Mesenteric fat pad (tissue), 1 donor: ENCODE results near the gene UGT2A3. TPM values are rescaled to one million over a fixed set of nuclear protein-coding genes. Genes with fewer than 3 reads are reported as not detected.
"Not testable (repeated sequence)": the region's sequence is repeated elsewhere in the genome, so short reads cannot be mapped to it uniquely, and the experiment has no call there.

Experiments
- DNase-seq: peaks from one replicate; pipeline ENCODE4 v3.0.0-alpha.2; 2020; ENCODE audit warnings: low spot score
- long read RNA-seq: library from polyadenylated mRNA; unstranded; transcript quantifications from one replicate; pipeline ENCODE4 v2.0.0, GENCODE V29; 2020
- total RNA-seq: library from RNA; stranded (reverse); fragmentation: NEBNext Ultra II Directional; extraction: Animal tissue kit (Norgen Biotek cat#: 25700); gene quantifications from one replicate; pipeline ENCODE4 v1.2.1, GENCODE V29; 2021
- donor health status: DM: yes; HTN: yes; CAD: no.

UGT2A3 gene
- 0.26 TPM for total RNA-seq
- long read RNA-seq: 0 reads

DNA sequence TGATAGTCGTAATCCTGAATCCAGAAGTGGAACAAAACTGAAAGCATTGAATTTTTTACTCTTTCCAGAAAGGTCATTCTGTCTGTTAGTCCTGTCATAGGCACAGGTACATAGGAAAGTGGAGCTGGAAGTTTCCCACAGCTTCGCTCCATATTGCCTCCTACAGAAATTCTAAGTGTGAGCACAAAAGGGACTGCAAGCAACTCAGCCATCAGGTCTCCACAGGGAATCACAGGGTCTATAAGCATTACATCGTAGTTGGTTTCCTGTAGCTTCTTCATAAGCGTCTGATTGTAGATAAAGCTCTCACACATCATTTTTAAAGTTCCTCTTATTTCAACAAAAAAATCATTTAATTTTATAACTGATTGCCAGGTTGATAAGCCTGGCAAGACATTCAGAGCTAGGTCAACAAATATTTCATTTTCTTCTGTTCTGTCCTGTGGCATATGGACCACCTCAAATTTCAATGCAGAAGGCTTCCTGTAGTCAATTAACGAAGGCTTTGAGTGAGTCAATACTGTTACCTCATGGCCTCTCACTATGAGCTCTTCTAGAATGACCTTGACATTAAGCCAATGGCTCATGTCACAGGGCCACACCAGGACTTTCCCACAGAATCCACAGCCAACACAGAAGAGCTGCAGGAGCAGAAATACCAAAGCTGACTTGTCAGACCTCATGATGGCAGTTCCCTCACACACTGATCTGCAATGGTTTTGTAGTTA, at the start of gene UGT2A3:
UGT2A3 (minus strand) TSS at position 727 of the 728 bp plus-strand sequence; CDS start at position 683, 44 bp downstream.
- DNase-seq: no peak

DNA sequence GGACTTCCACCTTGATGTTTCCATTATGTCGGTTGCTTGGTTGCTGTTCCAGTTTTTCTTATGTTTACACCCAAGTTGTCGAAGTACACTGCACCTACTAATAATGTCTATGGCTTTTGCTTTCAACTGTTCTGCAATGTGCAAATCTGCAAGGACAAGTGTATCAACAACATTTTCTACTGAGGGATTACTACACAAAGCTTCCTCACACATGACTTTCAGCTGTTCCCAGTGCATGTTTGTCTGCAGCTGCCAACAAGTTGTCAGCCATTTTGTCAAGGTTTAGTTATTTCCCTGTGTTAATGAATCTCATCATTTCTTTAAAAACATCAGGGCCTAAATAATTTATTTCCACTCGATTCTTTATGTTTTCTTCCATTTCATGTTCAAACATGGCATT, 45.4 kb upstream of the UGT2A3 start:
- no peak for DNase-seq

DNA sequence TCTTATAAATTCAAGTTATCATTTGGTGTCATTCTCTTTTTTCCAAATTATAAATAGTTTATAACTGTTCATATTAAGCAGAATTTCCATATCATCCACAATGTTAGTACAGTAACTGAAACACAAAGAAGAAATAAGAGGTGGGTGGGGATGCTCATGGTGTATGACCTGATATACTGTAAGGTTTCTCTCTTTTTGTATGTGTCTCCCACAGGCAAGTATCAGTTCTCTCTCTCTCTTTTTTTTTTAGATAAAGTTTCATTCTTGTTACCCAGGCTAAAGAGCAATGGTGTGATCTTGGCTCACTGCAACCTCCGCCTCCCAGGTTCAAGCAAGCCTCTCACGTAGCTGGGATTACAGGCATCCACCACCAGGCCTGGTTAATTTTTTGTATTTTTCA, 43.7 kb upstream of the UGT2A3 start:
- no peak for DNase-seq

DNA sequence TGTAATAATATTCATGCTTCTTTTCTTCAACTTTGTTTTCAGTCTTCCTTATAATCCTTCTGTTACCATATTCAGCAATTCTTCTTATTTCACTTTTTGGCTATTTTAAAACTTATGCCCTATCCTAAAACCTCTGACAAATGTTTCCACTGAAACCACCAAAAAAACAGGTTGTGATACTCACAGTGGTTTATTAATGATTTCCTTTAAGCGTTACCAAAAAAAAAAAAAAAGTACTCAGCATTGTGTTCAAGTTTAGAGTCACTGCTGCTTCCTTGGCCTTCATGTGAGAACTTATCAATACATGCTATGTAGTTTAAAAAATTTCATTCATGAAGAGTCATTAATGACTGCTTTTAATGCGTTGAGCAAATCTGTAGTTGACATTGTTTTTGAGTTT, 35.4 kb upstream of the UGT2A3 start:
- no peak for DNase-seq

DNA sequence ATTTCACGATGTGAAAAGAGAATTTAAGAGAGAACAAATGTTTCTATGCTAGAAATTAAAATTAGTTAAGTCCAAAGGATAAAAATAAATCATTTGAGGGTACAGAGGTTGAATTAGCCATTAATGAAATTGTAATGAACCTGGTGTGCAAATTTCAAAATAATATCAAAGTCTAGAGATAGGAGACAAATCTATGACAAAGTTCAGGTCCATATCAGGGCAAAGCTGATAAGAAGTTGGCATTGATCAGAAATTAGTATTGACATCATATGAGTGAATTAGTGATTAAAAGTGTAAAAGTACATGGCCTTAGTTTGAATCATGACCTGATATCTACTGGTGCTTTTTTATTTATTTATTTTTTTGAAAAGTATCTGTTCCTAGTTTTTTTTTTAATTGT, 33.8 kb upstream of the UGT2A3 start:
- DNase-seq: no peak

DNA sequence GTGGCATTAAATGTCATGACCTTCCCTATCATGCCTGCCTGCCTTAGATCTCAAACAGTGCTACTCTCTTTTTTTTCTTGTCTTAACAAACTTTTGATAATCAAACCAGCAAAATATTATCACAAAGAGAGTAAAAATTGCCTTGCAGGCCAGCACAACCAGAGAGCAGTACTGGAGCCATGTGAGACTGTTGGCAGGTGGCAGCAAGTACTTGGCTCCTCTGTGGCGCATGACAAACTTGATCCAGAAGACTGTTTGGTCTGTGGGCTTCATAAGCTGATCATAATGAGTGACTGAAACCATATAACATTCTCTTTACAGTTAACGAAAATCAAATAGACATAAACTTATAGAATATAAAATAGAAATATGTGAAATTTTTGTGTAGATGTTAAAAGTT, 33.3 kb upstream of the UGT2A3 start:
- no peak for DNase-seq

DNA sequence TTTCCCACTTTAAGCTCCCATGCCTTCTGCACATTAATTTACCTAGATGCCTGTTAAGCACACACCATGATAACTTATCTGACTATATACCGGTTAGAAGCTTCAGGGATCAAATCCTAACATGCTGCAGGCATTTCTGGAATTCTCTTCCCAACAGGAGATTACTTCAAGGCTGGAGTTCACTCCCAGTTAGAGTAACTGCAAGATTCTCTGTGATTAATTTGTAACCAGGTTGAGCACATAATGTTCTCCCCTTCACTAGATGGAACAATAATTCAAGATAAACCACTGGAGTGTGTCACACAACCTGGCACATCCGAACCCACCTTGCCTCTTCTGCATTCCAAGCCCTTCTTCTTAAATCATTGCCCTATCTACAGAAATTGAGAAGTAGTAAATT, 11.8 kb upstream of the UGT2A3 start:
- DNase-seq: no peak

DNA sequence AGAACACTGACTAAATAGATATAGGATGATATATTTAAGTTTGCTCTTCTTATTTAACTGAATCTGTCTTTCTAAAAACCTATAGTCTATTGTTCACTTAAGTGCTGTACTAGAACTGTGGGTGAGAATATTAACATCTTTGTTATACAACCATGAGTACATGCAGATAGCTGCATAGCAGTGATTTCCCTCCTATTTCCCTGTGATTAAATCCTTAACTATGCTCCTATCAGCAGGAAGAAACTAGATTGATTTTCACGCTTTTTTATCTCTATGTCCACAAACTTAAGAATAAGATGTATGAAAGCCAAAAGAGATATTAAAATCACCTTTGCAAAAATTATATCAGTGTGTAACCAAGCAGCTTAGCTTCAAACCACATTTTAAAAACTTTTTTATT, 11.3 kb upstream of the UGT2A3 start:
- DNase-seq: no peak

DNA sequence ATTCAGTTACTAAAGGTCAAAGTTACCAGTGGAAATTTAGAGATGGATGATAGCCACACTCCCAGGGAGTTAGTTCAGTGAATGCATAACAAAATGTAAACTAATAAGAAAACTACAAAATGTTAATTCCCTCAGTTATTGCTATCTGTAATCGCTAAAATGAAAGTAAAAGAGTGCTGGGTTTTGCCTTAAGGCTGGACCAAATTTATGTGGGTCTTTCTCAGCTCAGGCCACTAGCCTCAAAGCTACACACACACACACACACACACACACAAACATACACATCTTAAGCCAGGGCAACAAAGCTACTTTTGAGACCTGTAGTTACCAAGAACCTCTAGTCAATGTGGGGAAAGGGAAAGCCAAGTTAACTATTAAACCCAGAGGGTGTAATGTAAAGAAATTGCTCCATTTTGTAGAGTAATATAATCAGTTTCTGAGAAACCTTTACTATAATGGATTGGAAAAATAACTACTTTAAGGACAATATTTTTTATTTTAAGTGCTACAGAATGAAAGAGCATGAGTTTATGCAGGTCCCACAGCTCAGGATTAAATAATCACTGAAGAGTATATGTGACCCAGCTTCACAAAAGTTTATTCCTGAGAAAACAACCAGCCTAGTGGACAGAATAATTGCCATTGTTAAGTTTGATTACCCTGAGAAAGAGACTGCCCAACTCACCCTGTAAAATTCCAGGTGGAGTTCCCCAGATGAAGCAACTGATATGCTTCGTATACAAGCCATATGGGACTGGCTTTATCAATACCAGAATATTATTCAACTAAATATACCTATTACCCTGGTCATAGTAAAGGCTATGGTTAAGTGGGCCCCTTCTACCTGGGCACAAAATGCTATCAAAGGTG, 8.9 kb upstream of the UGT2A3 start:
- no peak for DNase-seq

DNA sequence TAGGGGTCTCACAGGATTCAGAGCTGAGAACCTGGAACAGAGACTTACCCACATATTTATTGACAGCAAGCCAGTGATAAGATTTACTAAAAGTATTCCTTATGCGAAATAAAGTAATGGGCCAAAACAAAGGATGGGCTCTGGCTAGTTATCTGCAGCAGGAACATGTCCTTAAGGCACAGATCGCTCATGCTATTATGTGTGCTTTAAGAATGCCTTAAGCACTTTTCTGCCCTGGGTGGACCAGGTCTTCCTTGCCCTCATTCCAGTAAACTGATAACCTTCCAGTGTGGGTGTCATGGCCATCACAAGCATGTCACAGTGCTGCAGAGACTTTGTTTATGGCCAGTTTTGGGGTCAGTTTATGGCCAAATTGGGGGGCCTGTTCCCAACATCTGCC, 7.5 kb upstream of the UGT2A3 start:
- DNase-seq: not testable (repeated sequence)

DNA sequence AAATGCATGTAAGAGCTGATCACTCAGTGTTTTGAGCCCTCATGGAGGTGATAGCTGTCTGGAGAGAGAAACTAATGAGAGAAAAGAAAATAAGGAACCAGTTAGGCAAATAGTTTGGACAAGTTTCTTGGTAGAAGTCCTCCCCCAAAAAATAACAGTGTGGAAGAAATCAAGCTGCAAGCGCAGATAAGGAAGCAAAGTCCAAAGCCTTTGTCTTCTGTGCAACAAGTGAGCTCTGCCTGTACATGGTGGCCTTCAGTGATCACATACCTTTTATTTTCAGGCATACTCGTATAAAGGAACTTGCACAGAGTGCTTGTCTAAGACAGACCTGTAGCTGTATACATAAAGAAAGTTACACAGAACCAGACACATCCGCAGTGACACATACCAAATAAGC, 2.5 kb upstream of the UGT2A3 start:
- no peak for DNase-seq

DNA sequence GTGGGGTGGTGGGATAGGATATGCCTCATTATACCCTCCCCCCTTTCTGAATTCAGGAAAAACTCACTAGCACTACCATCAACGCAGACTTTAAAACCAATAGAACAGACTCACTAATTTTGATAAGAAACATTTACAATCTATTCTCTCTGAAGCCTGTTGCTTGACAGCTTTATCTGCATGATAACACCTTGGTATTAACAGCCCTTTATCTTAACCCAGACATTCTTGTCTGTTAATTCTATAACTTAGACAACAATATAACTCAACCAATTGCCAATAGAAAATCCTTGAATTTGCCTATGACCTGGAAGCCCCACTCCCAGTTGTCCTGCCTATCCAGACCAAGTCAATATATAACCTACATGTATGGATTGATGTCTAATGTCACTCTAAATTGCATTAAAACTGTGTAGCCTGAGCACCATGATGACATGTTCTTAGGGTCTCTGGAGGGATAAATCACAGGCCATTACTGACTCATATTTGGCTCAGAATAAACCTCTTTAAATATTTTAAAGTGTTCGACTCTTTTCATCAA, 1.5 kb upstream of the UGT2A3 start:
- no peak for DNase-seq

DNA sequence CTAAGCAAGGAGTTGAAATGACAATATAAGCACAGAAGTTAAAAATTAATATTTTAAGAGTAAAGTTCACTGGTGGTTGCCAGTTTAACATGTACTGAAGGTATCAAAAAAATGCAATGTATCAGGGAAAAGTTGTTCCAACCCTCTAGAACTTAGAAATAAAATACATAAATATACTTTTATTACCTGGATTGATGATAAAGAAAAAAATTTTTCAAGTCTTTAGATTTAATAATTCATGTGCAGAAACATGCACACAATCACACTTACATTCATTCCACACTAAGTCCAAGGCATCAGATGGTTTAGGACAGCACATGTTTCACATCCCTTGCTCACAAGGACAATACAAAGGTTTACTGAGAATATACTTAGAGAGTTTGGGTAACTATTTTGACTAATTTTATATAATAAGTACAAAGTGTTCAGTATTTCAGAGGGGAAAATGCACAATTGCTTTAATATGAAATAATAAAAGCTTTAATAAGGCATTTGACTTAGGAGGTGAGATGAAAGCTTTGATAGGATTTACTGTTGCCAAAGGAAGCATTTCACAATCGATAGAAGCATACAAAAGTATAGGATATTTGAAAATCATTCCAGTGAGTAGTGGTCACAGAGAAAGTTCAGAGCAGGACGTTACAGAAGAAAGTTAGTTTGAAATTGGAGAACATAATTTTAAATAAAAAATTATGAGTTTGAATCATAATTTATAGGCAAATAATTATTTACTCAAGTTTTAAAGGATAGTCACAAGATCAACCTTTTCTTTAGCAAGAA, 392 bp upstream of the UGT2A3 start:
- no peak for DNase-seq

DNA sequence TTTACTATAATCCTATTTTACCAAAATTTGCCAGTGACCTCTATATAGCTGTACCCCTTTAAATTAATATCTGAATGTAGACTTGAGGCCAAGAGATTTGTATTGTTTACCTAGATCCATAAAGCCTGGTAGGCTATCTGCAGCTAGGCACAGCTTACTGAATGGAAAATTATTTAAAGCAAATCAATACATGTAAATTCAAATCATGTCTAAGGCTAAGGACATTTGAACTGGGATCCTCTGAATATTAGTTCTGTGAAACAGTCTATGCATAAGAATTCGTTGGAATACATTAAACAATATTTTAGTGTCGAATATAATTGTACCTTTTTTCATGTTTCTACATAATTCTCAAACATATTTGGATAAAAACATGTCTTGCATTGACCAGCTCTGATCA, 1.6 kb downstream of the UGT2A3 start:
- no peak for DNase-seq

DNA sequence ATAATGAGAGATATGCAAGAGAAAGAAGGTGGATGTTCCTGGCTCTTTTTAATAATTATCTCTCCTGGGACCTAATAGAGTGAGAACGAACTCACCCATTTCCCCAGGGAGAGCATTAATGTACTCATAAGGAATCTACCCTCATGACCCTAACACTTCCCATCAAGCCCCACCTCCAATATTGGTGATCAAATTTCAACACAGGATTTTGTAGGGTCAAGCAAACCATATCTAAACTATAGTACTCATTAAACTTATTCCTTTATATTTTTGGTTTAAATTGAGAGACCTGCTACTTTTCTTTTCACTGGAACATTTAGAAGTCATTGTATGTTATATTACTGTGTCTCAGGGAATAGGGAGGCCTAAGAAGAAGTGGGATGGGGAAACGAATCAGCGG, 2.6 kb downstream of the UGT2A3 start:
- no peak for DNase-seq

DNA sequence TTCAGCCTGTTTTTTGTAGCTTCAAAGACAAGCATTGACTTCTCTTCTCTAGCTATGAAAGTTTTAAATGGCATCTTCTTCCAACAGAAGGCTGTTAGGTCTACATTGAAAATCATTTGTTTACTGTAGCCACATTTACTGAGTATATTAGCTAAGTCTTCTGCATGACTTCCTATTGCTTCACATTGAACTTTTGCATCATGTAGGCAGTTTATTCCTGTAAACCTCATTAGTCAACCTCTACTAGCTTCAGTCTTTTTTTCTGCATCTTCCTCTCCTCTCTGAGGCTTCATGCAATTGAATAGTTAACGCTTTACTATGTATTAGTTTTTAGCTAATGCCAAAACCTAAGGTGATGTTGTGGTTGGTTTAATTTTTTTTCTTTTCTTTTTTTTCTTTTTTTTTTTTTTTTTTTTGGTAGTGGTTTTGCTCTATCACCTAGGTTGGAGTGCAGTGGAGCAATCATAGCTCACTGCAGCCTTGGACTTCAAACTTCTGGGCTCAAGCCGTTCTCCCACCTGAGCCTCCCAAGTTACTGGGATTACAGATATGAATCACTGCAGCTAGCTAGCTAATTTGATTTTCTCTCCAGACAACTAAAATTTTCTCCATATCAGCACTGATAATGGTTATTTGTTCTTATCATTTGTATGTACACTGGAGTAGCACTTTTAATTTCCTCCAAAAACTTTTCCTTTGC, 3.4 kb downstream of the UGT2A3 start:
- no peak for DNase-seq

DNA sequence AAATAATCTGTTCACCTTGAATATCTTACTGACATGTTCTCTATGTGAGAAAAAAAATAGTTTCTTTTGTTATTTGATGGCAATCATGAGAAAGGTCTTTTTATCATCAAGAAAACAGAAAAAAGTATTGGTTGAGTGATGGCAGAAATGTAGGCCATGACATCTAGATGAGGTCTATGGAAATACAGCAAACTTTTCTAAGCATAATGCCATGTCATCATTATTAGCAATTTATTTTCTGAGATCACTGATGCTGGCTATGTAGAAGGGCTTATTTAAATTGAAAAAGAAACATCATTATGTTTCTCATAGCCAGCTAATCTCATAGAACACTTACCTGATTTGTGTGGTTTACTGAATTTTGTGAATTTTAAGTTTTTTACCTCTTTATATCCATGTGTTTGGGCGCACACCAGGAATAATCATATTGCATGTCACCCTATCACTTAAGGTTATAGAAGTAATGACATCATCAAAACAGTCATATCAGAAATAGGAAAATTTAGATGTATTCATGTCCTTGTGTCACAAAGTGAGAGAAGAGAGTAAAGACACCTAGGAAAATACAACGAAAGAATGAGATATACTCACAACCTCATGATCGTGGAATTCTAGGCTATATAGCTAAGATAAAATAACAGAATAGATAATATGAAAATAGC, 22.4 kb downstream of the UGT2A3 start:
- DNase-seq: no peak

DNA sequence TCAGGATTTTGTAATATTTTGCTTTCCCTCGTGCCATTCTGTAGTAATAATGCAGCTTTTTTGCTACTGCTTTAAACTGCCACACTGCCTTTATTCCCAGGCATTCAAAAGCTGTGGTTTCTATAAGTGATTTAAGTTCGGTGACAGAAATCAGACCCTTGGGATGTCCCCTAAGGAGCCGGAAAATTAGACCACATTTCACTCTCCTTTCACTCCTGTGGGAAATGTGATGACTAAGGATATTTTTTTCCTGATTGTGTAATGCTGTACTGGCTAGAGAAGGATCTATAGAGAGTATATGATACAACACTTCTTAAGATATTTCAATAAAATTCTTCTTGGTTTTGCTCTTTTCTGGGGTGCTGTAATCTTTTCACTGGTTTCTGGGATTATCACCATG, 24.4 kb downstream of the UGT2A3 start:
- DNase-seq: no peak

DNA sequence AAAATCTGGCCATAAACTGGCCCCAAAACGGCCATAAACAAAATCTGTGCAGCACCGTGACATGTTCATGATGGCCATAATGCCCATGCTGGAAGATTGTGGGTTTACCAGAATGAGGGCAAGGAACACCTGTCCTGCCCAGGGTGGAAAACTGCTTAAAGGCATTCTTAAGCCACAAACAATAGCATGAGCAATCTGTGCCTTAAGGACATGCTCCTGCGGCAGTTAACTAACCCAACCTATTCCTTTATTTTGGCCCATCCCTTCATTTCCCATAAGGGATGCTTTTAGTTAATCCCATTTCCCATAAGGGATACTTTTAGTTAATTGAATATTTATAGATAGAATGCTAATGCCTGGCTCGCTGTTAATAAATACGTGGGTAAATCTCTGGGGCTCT, 29.4 kb downstream of the UGT2A3 start:
- DNase-seq: not testable (repeated sequence)

DNA sequence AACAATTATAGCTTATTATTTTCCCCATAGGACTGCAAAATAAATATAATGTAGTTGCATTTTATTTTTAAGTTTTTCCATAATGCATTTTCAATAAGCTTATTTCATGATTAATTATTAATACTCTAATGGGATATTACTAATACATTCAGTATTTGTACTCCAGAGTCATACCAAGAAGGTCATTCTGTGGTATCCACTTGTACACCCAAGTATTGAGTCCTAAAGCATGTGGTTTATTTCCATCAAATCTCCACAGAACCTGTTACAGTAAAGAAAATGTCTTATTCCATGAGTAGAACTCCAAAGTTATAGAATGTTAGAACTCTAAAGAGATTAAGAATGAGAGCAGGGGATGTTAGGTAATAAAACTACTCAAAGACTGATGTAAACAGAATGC, 30.6 kb downstream of the UGT2A3 start:
- no peak for DNase-seq
